GM12864 (cell line): Measurements from ENCODE around the gene EFHC2.

ENCODE experiments used
- DNase-seq: peaks from one replicate; pipeline ENCODE4 v3.0.0-alpha.2; 2011; ENCODE audit warnings: low read depth
- H3K4me3 ChIP-seq: 2 replicates; pipeline ENCODE4 v1.5.1; 2011; ENCODE audit warnings: mild to moderate bottlenecking, low read depth, low read length, control low read depth
- TF ChIP-seq, protein P1 (sequence below): IDR thresholded peaks from 2 replicates; pipeline ENCODE4 v1.5.1; 2011; ENCODE audit warnings: low read depth, mild to moderate bottlenecking, moderate library complexity, low read length, control low read depth, inconsistent platforms; ENCODE audit errors: missing control alignments

Gene EFHC2, protein sequence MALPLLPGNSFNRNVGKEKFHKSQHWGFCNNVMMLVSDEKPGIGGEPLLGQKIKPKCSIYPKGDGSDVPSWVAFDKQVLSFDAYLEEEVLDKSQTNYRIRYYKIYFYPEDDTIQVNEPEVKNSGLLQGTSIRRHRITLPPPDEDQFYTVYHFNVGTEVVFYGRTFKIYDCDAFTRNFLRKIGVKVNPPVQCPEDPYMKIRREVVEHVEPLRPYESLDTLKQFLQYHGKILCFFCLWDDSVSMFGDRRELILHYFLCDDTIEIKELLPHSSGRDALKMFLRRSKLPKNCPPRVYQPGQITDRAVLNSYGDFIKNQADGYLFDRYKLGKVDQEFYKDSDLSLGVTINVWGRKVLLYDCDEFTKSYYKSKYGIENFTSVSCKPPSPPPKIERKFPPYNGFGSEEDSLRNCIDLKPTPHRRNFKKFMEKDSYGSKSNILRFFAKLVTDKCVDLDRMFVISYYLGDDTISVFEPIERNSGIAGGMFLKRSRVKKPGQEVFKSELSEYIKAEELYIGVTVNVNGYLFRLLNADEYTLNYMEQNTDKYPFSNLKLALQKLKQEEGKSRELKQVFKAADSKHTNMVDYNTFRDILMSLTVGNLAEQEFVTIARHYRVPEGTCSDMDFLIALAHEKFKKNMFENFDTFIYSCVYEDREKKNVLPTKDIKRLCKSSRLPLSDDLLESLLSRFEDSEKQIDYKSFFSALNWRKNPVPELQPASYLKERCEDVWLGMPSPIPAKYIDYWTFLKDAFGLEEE

DNA sequence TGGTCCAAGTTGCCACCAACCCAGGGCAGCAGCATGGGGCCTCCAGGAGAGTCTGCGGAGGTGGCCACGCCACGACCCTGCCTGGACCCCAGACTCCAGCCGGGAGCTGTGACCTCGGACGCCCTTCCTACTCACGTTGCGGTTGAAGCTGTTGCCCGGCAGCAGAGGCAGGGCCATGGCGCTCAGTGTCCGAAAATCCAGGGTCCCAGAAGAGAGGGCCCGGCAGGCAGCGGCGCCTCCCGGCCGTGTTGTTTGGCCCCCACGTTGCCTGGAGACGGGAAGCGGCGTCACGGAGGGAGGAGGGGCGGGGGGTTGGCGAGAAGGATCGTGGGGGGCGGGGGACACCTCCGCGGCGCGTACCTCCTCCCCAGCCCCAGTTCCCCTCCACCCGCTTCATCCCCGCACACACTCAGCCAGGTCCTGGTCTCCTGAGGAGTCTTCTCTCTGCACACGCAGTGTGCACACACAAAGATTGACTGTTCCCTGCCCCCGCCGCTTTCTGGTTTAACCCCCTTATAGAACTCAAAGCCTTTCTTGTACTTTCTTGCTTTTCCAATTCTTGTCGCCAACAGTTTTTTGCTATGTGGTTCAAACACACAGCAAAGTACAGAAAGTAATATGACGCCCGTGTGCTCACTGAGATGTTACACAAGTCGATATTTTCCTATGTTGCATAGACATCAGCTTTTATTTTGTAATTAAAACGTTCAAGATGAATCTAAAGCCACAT lies at the start of gene EFHC2:
Gene EFHC2 (minus strand): TSS at position 261 of the 730 bp plus-strand sequence. CDS start 84 bp downstream, at position 177.
- TF ChIP-seq, protein P1, sequence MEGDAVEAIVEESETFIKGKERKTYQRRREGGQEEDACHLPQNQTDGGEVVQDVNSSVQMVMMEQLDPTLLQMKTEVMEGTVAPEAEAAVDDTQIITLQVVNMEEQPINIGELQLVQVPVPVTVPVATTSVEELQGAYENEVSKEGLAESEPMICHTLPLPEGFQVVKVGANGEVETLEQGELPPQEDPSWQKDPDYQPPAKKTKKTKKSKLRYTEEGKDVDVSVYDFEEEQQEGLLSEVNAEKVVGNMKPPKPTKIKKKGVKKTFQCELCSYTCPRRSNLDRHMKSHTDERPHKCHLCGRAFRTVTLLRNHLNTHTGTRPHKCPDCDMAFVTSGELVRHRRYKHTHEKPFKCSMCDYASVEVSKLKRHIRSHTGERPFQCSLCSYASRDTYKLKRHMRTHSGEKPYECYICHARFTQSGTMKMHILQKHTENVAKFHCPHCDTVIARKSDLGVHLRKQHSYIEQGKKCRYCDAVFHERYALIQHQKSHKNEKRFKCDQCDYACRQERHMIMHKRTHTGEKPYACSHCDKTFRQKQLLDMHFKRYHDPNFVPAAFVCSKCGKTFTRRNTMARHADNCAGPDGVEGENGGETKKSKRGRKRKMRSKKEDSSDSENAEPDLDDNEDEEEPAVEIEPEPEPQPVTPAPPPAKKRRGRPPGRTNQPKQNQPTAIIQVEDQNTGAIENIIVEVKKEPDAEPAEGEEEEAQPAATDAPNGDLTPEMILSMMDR, result no peak
- H3K4me3 ChIP-seq, result no peak within 1 kb of the TSS; the same call in 1 of the 2 replicates
- no peak for DNase-seq

- H3K4me3 ChIP-seq, result no peak overlapping the region
- DNase-seq, result no peak
- TF ChIP-seq, protein P1, result no peak
Measured at GRCh38 chrX:44392767-44393166, 49.3 kb upstream of the EFHC2 start.

GRCh38 chrX:44384688-44385338 lies 41.3 kb upstream of the EFHC2 start:
- TF ChIP-seq, protein P1, result no peak
- no peak overlapping the region for H3K4me3 ChIP-seq
- DNase-seq, result no peak

- DNase-seq, result no peak
- TF ChIP-seq, protein P1, result no peak
- H3K4me3 ChIP-seq, result no peak overlapping the region
Measured at GRCh38 chrX:44382871-44383270, 39.4 kb upstream of the EFHC2 start.

GRCh38 chrX:44352758-44353157 lies 9.3 kb upstream of the EFHC2 start:
- DNase-seq, result no peak
- TF ChIP-seq, protein P1, result no peak
- no peak overlapping the region for H3K4me3 ChIP-seq

DNA sequence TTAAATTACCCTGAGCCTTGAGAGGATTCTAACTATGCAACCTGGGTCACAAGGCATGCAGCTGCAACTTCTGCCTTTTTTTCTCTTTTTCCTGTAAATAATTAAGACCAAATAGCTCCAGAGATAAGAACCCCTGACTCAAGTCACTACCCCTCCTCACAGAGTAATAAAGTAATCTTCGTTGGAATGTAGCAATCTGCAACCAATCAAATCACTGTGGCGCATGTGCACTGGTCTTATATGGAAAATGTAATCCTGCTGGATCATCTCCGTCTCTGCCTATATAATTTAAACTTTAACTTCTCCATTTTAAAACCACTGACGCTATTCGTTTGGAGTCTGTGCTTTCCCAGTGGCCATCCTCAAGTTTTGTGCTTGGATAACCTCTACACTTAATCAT lies 6.1 kb upstream of the EFHC2 start:
- DNase-seq, result no peak
- TF ChIP-seq, protein P1, result no peak
- no peak overlapping the region for H3K4me3 ChIP-seq
